Measurements from ENCODE around the gene C17orf107. TPM values are rescaled to one million over a fixed set of nuclear protein-coding genes. Genes with fewer than 3 reads are reported as not detected.

The C17orf107 gene
- total and polyA plus RNA-seq, 2 donors (not counting 1 experiment from before 2014, with no cell fraction given): 3.9 to 4.6 TPM

DNA sequence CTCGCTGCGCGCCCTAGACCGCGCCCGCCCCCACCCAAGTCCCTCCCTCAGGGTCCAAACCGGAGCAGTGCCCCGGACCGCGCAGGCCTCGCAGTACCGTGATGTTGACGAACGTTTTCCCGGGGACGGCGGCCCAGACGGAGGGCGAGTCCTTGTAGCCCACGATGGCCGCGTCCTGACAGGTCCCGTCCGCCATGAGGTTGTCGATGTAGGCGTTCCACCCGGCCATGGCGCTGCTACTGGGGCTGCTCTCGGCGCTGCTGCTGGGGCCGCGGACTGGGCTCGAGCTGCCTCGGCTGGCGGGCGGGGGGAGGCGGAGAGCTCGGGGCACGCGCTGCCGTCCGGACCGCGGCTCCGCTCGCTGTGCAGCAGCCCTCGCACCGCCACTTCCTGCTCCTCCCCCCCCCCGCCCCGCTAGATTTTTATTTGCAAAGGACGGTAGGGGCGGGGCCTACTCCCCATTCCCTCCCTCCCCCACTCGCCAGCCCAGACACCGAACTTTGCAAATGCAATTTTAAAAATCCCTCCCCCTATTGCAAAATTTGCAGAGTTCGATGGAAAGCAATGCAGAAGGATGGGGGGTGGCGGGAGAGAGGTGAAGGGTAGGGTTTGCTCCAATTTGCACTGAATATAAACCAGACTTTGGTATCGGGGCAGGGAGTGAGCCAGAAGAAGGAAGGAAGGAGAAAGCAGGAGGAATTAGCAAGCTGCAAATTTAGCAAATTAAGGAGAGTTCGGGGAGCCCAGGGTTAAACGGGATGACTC, 49.0 kb downstream of the C17orf107 start, which contains the start of gene PFN1:
Gene PFN1, minus strand, starts transcription at position 365 of the 765 bp plus-strand sequence. Its CDS starts 136 bp downstream, at position 229.
- Histone ChIP-seq H3K9me3 (ENCODE audit: control extremely low read depth in 1 of 3, control insufficient read depth in 2 of 3, insufficient read depth in 1 of 3, low read length in 2 of 3) (no peaks in the 10 kb centered on the region), H3K27me3 (replicated peaks in 1 of 4; ENCODE audit: control extremely low read depth in 1 of 4, control insufficient read depth in 3 of 4, insufficient read depth in 4 of 4, low read length in 3 of 4) (no peaks in the 10 kb centered on the region), H3K4me2 (replicated peaks; ENCODE audit: low read depth, low read length, poor library complexity, severe bottlenecking) (peak within 1 kb of the TSS; percentile 98), H3K9ac (ENCODE audit: low read length) (peak within 1 kb of the TSS; percentile 97), H3K4me1 (ENCODE audit: control insufficient read depth in 2 of 2, insufficient read depth in 2 of 2, low read length in 2 of 2) (peaks cover 43 to 50% of the 10 kb centered on the region in 2 donors), H3K27ac (ENCODE audit: low read length in 2 of 2) (peak within 1 kb of the TSS; percentile 93 to 94), H3K79me2 (ENCODE audit: control insufficient read depth, insufficient read depth, low read length) (peaks cover 49% of the 10 kb centered on the region), H2AFZ (ENCODE audit: insufficient read depth, low read depth, low read length, poor library complexity, severe bottlenecking) (peak within 1 kb of the TSS; percentile 97), H3K36me3 (replicated peaks in 1 of 2; ENCODE audit: control extremely low read depth in 1 of 2, control insufficient read depth in 1 of 2, extremely low read depth in 1 of 2, insufficient read depth in 2 of 2, low read length in 1 of 2) (peaks cover 0 to 30% of the 10 kb centered on the region in 2 experiments), H3K4me3 (ENCODE audit: control extremely low read depth in 1 of 5, extremely low read depth in 1 of 5, insufficient read depth in 1 of 5, low read depth in 2 of 5, low read length in 4 of 5) (peak within 1 kb of the TSS; percentile 75 to 99 (median 99)), H4K20me1 (ENCODE audit: control insufficient read depth, insufficient read depth, low read length, poor library complexity, severe bottlenecking) (peaks cover 43% of the 10 kb centered on the region)
- Mint-ChIP-seq H3K9me3 (ENCODE audit: insufficient read depth) (no peaks in the 10 kb centered on the region), H3K4me1 (peaks cover 51% of the 10 kb centered on the region), H3K4me3 (peak within 1 kb of the TSS; percentile 98), H3K27me3 (no peaks in the 10 kb centered on the region), H3K27ac (peak within 1 kb of the TSS; percentile 99)
- ChIA-PET POLR2A (interaction anchor here (0.5 to 4.9 kb wide), 13 partner anchors 9 to 1945 kb away, joined by 3 to 81 read pairs (median 4); partner anchors contain the start of genes INCA1, KIF1C, RNF167 and SLC25A11), CTCF (interaction anchor here (1.1 to 3.0 kb wide), 5 partner anchors 8 to 49 kb away, joined by 3 to 16 read pairs (median 4); partner anchors contain the start of genes INCA1, KIF1C, RNF167 and SLC25A11)
- peak; percentile 61 for ATAC-seq (ENCODE audit: low read depth)
- TF ChIP-seq EZH2 (IDR thresholded peaks at IDR 0.05; ENCODE audit: borderline replicate concordance, insufficient read depth, low read depth, low read length, poor library complexity, severe bottlenecking) (no peak), CTCF (IDR thresholded peaks at IDR 0.05) (no peak)
- intact Hi-C loops (cut with micrococcal nuclease): loop anchor here (1.0 to 10.0 kb wide), 8 partner anchors 8 to 986 kb away; partner anchors contain the start of genes ARRB2, ATP2A3, INCA1 and KIF1C
- peak; percentile 94 for DNase-seq
- WGBS (ENCODE audit: insufficient coverage): under 1% methylated on average over 51 of the region's 59 CpGs
